ENCODE data around the gene DUSP28. TPM values are rescaled to one million over a fixed set of nuclear protein-coding genes. Genes with fewer than 3 reads are reported as not detected.

The DUSP28 gene
- total and polyA plus RNA-seq, 2 of the 13 experiments (the other 11 are each of a cell fraction or from before 2014, with no cell fraction given), result 5.2 to 8.6 TPM

GRCh38 chr2:240604939-240605716, 45.0 kb downstream of the DUSP28 start (continued):
- TF ChIP-seq ATF3 (CRISPR knock-in tag; IDR thresholded peaks at IDR 0.05), result no peak
- TF ChIP-seq HNF4G (IDR thresholded peaks at IDR 0.05; ENCODE audit: borderline replicate concordance, low read depth, low read length), result peak; percentile 88
- peak; percentile 90 for TF ChIP-seq HNF4G (CRISPR knock-in tag; IDR thresholded peaks at IDR 0.05; ENCODE audit: borderline replicate concordance, low read depth)
- no peak for TF ChIP-seq ELF4 (CRISPR knock-in tag; IDR thresholded peaks at IDR 0.05; ENCODE audit: borderline replicate concordance)
- no peak for TF ChIP-seq HCFC1 (IDR thresholded peaks at IDR 0.05; ENCODE audit: low read depth, low read length)
- peak; percentile 55; the same call in 1 of the 2 replicates for TF ChIP-seq PHF20 (CRISPR knock-in tag; IDR thresholded peaks at IDR 0.05)
- TF ChIP-seq ZNF383 (CRISPR knock-in tag; IDR thresholded peaks at IDR 0.05; ENCODE audit: borderline replicate concordance), result peak; percentile 83; the same call in 1 of the 2 replicates
- no peak for TF ChIP-seq ZNF652 (CRISPR knock-in tag; IDR thresholded peaks at IDR 0.05; ENCODE audit: borderline replicate concordance, low read depth)
- no peak for TF ChIP-seq TCF7 (IDR thresholded peaks at IDR 0.05; ENCODE audit: low read depth)
- TF ChIP-seq HNF4A (CRISPR knock-in tag; IDR thresholded peaks at IDR 0.05), result peak; percentile 96
- peak; percentile 89 for TF ChIP-seq ETV5 (CRISPR knock-in tag; IDR thresholded peaks at IDR 0.05; ENCODE audit: borderline replicate concordance)
- no peak for TF ChIP-seq ZNF414 (CRISPR knock-in tag; IDR thresholded peaks at IDR 0.05)
- no peak; the same call in none of the 2 replicates for TF ChIP-seq ZNF607 (CRISPR knock-in tag; IDR thresholded peaks at IDR 0.05; ENCODE audit: borderline replicate concordance)
- TF ChIP-seq SMAD9 (CRISPR knock-in tag; IDR thresholded peaks at IDR 0.05), result no peak; the same call in 1 of the 2 replicates
- TF ChIP-seq ZNF350 (CRISPR knock-in tag; IDR thresholded peaks at IDR 0.05; ENCODE audit: borderline replicate concordance, low read depth), result no peak; the same call in 1 of the 2 replicates
- peak; percentile 56; the same call in 1 of the 2 replicates for TF ChIP-seq NFKBIZ (CRISPR knock-in tag; IDR thresholded peaks at IDR 0.05)
- TF ChIP-seq ZNF468 (CRISPR knock-in tag; IDR thresholded peaks at IDR 0.05), result no peak
- TF ChIP-seq MED13 (CRISPR knock-in tag; IDR thresholded peaks at IDR 0.05), result no peak
- TF ChIP-seq GATAD2A (CRISPR knock-in tag; IDR thresholded peaks at IDR 0.05), result peak; percentile 34; the same call in 1 of the 2 replicates
- peak; percentile 73 for TF ChIP-seq ELF3 (CRISPR knock-in tag; IDR thresholded peaks at IDR 0.05)
- no peak for TF ChIP-seq ZNF75D (CRISPR knock-in tag; IDR thresholded peaks at IDR 0.05; ENCODE audit: borderline replicate concordance)
- TF ChIP-seq ZNF569 (CRISPR knock-in tag; IDR thresholded peaks at IDR 0.05; ENCODE audit: borderline replicate concordance), result no peak
- no peak; the same call in 1 of the 2 replicates for TF ChIP-seq ZNF563 (CRISPR knock-in tag; IDR thresholded peaks at IDR 0.05)
- TF ChIP-seq ZNF143 (CRISPR knock-in tag; IDR thresholded peaks at IDR 0.05), result 0 out of 2 replicates have a peak, but pooled peaks have one; percentile 28
- no peak for TF ChIP-seq SYNCRIP (IDR thresholded peaks at IDR 0.05; ENCODE audit: insufficient read depth, low read depth, low read length)
- TF ChIP-seq NAIF1 (CRISPR knock-in tag; IDR thresholded peaks at IDR 0.05; ENCODE audit: borderline replicate concordance), result no peak
- no peak for TF ChIP-seq KMT2B (CRISPR knock-in tag; IDR thresholded peaks at IDR 0.05)
- TF ChIP-seq ZNF292 (CRISPR knock-in tag; IDR thresholded peaks at IDR 0.05; ENCODE audit: borderline replicate concordance, low read depth), result no peak
- TF ChIP-seq NFATC3 (CRISPR knock-in tag; IDR thresholded peaks at IDR 0.05), result no peak
- TF ChIP-seq ETV6 (CRISPR knock-in tag; conservative IDR thresholded peaks at IDR 0.05), result no peak; the same call in 1 of the 2 replicates
